A549 (cell line): ENCODE results near the gene ZER1. TPM values are rescaled to one million over a fixed set of nuclear protein-coding genes. Genes with fewer than 3 reads are reported as not detected.

Experiments
- CBX2 ChIP-seq: fragments of 200-600 bp; sonication (generic); IDR thresholded peaks from 2 replicates; pipeline ENCODE4 v1.6.1; 2016; ENCODE audit warnings: low read depth, mild to moderate bottlenecking, borderline replicate concordance
- CBX8 ChIP-seq: fragments of 200-600 bp; sonication (generic); IDR thresholded peaks from 2 replicates; pipeline ENCODE4 v1.6.1; 2016
- CEBPB ChIP-seq, 2 experiments: fragments of >200 bp in 1 of 2; sonication (Bioruptor Twin) in 1 of 2; formaldehyde crosslinking in 1 of 2; IDR thresholded peaks; 2 replicates each; pipeline ENCODE4 v1.6.1; 2012 to 2016
- CHD2 ChIP-seq: fragments of 150-350 bp; IDR thresholded peaks from 2 replicates; pipeline ENCODE4 v1.6.1; 2014; ENCODE audit warnings: low read length; ENCODE audit not compliant: partially characterized antibody
- EHF ChIP-seq: fragments of 250-450 bp; sonication (Bioruptor Pico); IDR thresholded peaks from 2 replicates; pipeline ENCODE4 v1.5.0; 2020; ENCODE audit warnings: mild to moderate bottlenecking
- EHMT2 ChIP-seq: fragments of 200-600 bp; sonication (generic); IDR thresholded peaks from 2 replicates; pipeline ENCODE4 v1.6.1; 2016; ENCODE audit warnings: antibody characterized with exemption, low read depth, mild to moderate bottlenecking, moderate library complexity
- EP300 ChIP-seq, 2 experiments: fragments of >200 bp; sonication (Bioruptor Twin); formaldehyde crosslinking; IDR thresholded peaks; 2 replicates in 1 of 2; 3 replicates in 1 of 2; pipeline ENCODE4 v1.6.1; 2016 to 2017
- ESRRA ChIP-seq: fragments of 150-350 bp; IDR thresholded peaks from 2 replicates; pipeline ENCODE4 v1.6.1; 2014; ENCODE audit warnings: mild to moderate bottlenecking, low read length, borderline replicate concordance
- FOSL2 ChIP-seq, 2 experiments: fragments of 450-650 bp in 1 of 2; fragments of >200 bp in 1 of 2; sonication (Bioruptor Twin) in 1 of 2; formaldehyde crosslinking; IDR thresholded peaks; 2 replicates each; pipeline versions ENCODE4 v1.5.0 to v1.6.1; 2016 to 2020; ENCODE audit warnings: mild to moderate bottlenecking in 1 of 2, moderate library complexity in 1 of 2
- HEYL ChIP-seq: fragments of 250-450 bp; sonication (Bioruptor Pico); IDR thresholded peaks from 2 replicates; pipeline ENCODE4 v1.8.0; 2021; ENCODE audit warnings: mild to moderate bottlenecking, moderate library complexity
- HOXA7 ChIP-seq: fragments of 250-450 bp; sonication (Bioruptor Pico); IDR thresholded peaks from 2 replicates; pipeline ENCODE4 v1.5.0; 2020; ENCODE audit warnings: mild to moderate bottlenecking, moderate library complexity
- HOXB13 ChIP-seq: fragments of 250-450 bp; sonication (Bioruptor Pico); IDR thresholded peaks from 2 replicates; pipeline ENCODE4 v1.5.0; 2020; ENCODE audit warnings: low read depth, mild to moderate bottlenecking, moderate library complexity
- JUN ChIP-seq, 2 experiments: fragments of >200 bp; sonication (Bioruptor Twin); formaldehyde crosslinking; IDR thresholded peaks; 2 replicates in 1 of 2; 3 replicates in 1 of 2; pipeline ENCODE4 v1.6.1; 2016 to 2017
- KDM1A ChIP-seq: fragments of 200-600 bp; sonication (generic); IDR thresholded peaks from 2 replicates; pipeline ENCODE4 v1.6.1; 2016; ENCODE audit warnings: low read depth, mild to moderate bottlenecking
- KDM5A ChIP-seq: fragments of 200-600 bp; sonication (generic); IDR thresholded peaks from 2 replicates; pipeline ENCODE4 v1.6.1; 2016; ENCODE audit warnings: antibody characterized with exemption, mild to moderate bottlenecking
- MAZ ChIP-seq: fragments of 150-350 bp; IDR thresholded peaks from 2 replicates; pipeline ENCODE4 v1.6.1; 2014; ENCODE audit warnings: antibody characterized with exemption, low read depth, low read length, borderline replicate concordance
- MYC ChIP-seq: IDR thresholded peaks from 2 replicates; pipeline ENCODE4 v1.6.1; 2012; ENCODE audit warnings: mild to moderate bottlenecking, inconsistent platforms, low read length, improper control_type of control experiment, borderline replicate concordance
- NR3C1 ChIP-seq: fragments of >200 bp; sonication (Bioruptor Twin); formaldehyde crosslinking; IDR thresholded peaks from 3 replicates; pipeline ENCODE4 v1.6.1; 2017
- PHF8 ChIP-seq: fragments of 200-600 bp; sonication (generic); IDR thresholded peaks from 2 replicates; pipeline ENCODE4 v1.6.1; 2016; ENCODE audit warnings: low read depth, mild to moderate bottlenecking, antibody characterized with exemption, moderate library complexity, borderline replicate concordance
- POLR2AphosphoS2 ChIP-seq: conservative IDR thresholded peaks from 2 replicates; pipeline ENCODE4 v1.6.1; 2012; ENCODE audit warnings: low read length, improper control_type of control experiment, inconsistent platforms
- RAD21 ChIP-seq, 2 experiments: fragments of >200 bp in 1 of 2; sonication (Bioruptor Twin) in 1 of 2; formaldehyde crosslinking in 1 of 2; IDR thresholded peaks in 1 of 2; conservative IDR thresholded peaks in 1 of 2; 2 replicates in 1 of 2; 3 replicates in 1 of 2; pipeline ENCODE4 v1.6.1; 2012 to 2018; ENCODE audit warnings: inconsistent platforms in 1 of 2
- RARB ChIP-seq: fragments of 250-450 bp; sonication (Bioruptor Pico); IDR thresholded peaks from 2 replicates; pipeline ENCODE4 v1.8.0; 2021; ENCODE audit warnings: mild to moderate bottlenecking, moderate library complexity
- RCOR1 ChIP-seq: fragments of 150-350 bp; IDR thresholded peaks from 2 replicates; pipeline ENCODE4 v1.6.1; 2014; ENCODE audit warnings: antibody characterized with exemption, low read length, low read depth
- RFX5 ChIP-seq: fragments of 450-650 bp; IDR thresholded peaks from 2 replicates; pipeline ENCODE4 v1.7.1; 2014; ENCODE audit warnings: antibody characterized with exemption, mild to moderate bottlenecking, moderate library complexity
- RNF2 ChIP-seq: fragments of 200-600 bp; sonication (generic); IDR thresholded peaks from 2 replicates; pipeline ENCODE4 v1.6.1; 2016; ENCODE audit warnings: low read depth, mild to moderate bottlenecking, antibody characterized with exemption, moderate library complexity, borderline replicate concordance
- SREBF2 ChIP-seq: fragments of 450-650 bp; IDR thresholded peaks from 2 replicates; pipeline ENCODE4 v1.6.1; 2014; ENCODE audit warnings: mild to moderate bottlenecking, moderate library complexity
- ZNF302 ChIP-seq: fragments of 250-450 bp; sonication (Bioruptor Pico); IDR thresholded peaks from 2 replicates; pipeline ENCODE4 v1.9.0; 2021; ENCODE audit warnings: inconsistent platforms, mild to moderate bottlenecking, moderate library complexity
- polyA plus RNA-seq, 4 experiments: library from polyadenylated mRNA; depleted of rRNA in 3 of 4; stranded (reverse); fragments of >200 nt; fragmentation: RNase III in 1 of 4; extraction: RNeasy Plus Mini Kit Qiagen cat#74134 plus additional on column Dnase treatment in 1 of 4; gene quantifications; 2 replicates in 3 of 4; 3 replicates in 1 of 4; pipeline ENCODE4 v1.2.3, GENCODE V29; 2011 to 2017
- TF ChIP-seq, protein P1 (sequence below): IDR thresholded peaks from 2 replicates; pipeline ENCODE4 v1.6.1; 2012
- TF ChIP-seq, protein P2 (sequence below): fragments of >200 bp; sonication (Bioruptor Twin); formaldehyde crosslinking; IDR thresholded peaks from 3 replicates; pipeline ENCODE4 v1.6.1; 2016
- TF ChIP-seq, protein P3 (sequence below): fragments of 150-350 bp; IDR thresholded peaks from 2 replicates; pipeline ENCODE4 v1.6.1; 2014; ENCODE audit warnings: low read depth, mild to moderate bottlenecking, low read length
- TF ChIP-seq, protein P4 (sequence below): IDR thresholded peaks from 2 replicates; pipeline ENCODE4 v1.6.1; 2012
- TF ChIP-seq, protein P5 (sequence below): fragments of 450-650 bp; IDR thresholded peaks from 2 replicates; pipeline ENCODE4 v1.6.1; 2014; ENCODE audit warnings: antibody characterized with exemption
- TF ChIP-seq, protein P6 (sequence below): fragments of >200 bp; sonication (Bioruptor Twin); formaldehyde crosslinking; IDR thresholded peaks from 2 replicates; pipeline ENCODE4 v1.6.1; 2016

Gene ZER1
- polyA plus RNA-seq, 2 of the 4 experiments (the other 2 are of a cell fraction): 9.1 to 13.4 TPM

DNA sequence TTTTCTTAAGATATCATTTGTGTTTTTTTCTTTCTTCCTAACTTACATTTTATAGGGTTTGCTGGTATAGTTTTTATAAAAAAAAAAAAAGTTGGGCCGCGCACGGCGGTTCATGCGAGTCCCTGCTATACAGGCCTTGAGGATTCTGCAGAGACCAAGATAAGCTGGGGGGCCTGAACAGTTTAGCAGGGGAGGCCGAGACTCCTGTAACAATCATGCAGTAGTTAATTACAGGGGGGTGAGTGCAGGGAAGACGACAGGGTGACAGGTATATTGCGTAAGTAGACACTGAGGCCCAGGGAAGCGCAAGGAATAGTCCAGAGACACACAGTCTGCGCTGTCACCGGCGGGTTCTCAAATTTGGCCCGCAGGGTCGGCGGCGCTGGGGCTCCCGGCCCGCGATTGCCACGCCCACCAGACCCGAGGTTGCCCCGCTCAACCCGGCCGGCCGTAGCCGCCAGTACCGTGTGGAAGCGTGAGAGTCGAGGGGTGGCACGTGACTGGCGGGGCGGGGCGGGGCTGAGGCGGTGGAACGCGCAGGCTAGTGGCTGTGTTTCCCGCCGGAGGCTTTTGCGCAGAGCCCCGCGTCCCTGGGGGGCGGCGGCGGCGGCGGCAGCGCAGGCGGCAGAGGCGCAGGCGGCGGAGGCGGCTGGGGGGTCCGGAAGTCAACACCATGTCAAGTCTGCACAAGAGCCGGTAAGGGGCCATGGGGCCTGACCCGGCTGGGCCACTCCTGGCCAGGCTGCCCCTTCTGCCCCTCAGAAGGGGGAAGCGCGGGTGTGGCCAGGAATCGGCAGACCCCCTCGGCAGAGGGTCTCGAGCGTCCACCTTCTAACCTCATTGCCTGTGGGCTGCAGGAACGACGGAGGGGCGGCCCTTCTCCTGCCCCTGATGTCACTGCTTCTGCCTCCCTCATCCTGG is 15.2 kb upstream of the ZER1 start, which contains the start of gene TBC1D13 (continued):
- TF ChIP-seq JUN (IDR thresholded peaks at IDR 0.05) (peak; percentile 51 to 89; a peak in 4 of 5 replicates), EP300 (IDR thresholded peaks at IDR 0.05) (peak in 1 of 2 experiments; percentile 40; a peak in 1 of 5 replicates), KDM5A (no peak), RCOR1 (no peak), RFX5 (no peak), HOXA7 (CRISPR knock-in tag) (no peak), KDM1A (no peak), ESRRA (no peak), CEBPB (IDR thresholded peaks at IDR 0.05) (peak; percentile 85 to 91), CBX2 (no peak), EHMT2 (no peak), CBX8 (no peak), FOSL2 (IDR thresholded peaks at IDR 0.05) (no peak), FOSL2 (CRISPR knock-in tag; IDR thresholded peaks at IDR 0.05) (no peak), PHF8 (peak; percentile 59), RAD21 (conservative IDR thresholded peaks at IDR 0.05 in 1 of 2, IDR thresholded peaks at IDR 0.05 in 1 of 2) (peak in 1 of 2 experiments; percentile 30; a peak in 1 of 5 replicates), MAZ (peak; percentile 90; the same call in 1 of the 2 replicates), NR3C1 (no peak), RARB (CRISPR knock-in tag) (no peak), EHF (CRISPR knock-in tag) (no peak), POLR2AphosphoS2 (no peak), HOXB13 (CRISPR knock-in tag) (no peak), CHD2 (peak; percentile 12), HEYL (CRISPR knock-in tag) (no peak), MYC (no peak), RNF2 (no peak), ZNF302 (CRISPR knock-in tag) (no peak), SREBF2 (no peak)
- TF ChIP-seq, protein P1, sequence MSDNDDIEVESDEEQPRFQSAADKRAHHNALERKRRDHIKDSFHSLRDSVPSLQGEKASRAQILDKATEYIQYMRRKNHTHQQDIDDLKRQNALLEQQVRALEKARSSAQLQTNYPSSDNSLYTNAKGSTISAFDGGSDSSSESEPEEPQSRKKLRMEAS: peak; percentile 98
- TF ChIP-seq, protein P2, sequence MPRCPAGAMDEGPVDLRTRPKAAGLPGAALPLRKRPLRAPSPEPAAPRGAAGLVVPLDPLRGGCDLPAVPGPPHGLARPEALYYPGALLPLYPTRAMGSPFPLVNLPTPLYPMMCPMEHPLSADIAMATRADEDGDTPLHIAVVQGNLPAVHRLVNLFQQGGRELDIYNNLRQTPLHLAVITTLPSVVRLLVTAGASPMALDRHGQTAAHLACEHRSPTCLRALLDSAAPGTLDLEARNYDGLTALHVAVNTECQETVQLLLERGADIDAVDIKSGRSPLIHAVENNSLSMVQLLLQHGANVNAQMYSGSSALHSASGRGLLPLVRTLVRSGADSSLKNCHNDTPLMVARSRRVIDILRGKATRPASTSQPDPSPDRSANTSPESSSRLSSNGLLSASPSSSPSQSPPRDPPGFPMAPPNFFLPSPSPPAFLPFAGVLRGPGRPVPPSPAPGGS: peak; percentile 69; the same call in 1 of the 3 replicates
- TF ChIP-seq, protein P3, sequence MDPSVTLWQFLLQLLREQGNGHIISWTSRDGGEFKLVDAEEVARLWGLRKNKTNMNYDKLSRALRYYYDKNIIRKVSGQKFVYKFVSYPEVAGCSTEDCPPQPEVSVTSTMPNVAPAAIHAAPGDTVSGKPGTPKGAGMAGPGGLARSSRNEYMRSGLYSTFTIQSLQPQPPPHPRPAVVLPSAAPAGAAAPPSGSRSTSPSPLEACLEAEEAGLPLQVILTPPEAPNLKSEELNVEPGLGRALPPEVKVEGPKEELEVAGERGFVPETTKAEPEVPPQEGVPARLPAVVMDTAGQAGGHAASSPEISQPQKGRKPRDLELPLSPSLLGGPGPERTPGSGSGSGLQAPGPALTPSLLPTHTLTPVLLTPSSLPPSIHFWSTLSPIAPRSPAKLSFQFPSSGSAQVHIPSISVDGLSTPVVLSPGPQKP: no peak
- TF ChIP-seq, protein P4, sequence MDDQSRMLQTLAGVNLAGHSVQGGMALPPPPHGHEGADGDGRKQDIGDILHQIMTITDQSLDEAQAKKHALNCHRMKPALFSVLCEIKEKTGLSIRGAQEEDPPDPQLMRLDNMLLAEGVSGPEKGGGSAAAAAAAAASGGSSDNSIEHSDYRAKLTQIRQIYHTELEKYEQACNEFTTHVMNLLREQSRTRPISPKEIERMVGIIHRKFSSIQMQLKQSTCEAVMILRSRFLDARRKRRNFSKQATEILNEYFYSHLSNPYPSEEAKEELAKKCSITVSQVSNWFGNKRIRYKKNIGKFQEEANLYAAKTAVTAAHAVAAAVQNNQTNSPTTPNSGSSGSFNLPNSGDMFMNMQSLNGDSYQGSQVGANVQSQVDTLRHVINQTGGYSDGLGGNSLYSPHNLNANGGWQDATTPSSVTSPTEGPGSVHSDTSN: peak; percentile 48; the same call in 1 of the 2 replicates
- TF ChIP-seq, protein P5, sequence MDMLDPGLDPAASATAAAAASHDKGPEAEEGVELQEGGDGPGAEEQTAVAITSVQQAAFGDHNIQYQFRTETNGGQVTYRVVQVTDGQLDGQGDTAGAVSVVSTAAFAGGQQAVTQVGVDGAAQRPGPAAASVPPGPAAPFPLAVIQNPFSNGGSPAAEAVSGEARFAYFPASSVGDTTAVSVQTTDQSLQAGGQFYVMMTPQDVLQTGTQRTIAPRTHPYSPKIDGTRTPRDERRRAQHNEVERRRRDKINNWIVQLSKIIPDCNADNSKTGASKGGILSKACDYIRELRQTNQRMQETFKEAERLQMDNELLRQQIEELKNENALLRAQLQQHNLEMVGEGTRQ: peak; percentile 88
- TF ChIP-seq, protein P6, sequence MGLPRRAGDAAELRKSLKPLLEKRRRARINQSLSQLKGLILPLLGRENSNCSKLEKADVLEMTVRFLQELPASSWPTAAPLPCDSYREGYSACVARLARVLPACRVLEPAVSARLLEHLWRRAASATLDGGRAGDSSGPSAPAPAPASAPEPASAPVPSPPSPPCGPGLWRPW: no peak
